Right atrium auricular region (tissue), 2 donors: Measurements from ENCODE around the gene OSTN. TPM values are rescaled to one million over a fixed set of nuclear protein-coding genes. Genes with fewer than 3 reads are reported as not detected.
"Not testable (repeated sequence)": the region's sequence is repeated elsewhere in the genome, so short reads cannot be mapped to it uniquely, and the experiment has no call there.

Source experiments
- DNase-seq: peaks from one replicate; pipeline ENCODE4 v3.0.0-alpha.2; 2019; ENCODE audit warnings: low spot score
- H3K27ac ChIP-seq, 2 donors: fragments of 200-600 bp; sonication (generic); 1 replicate in 1 of 2; 2 replicates in 1 of 2; pipeline ENCODE4 v1.5.1; 2016 to 2019
- H3K27me3 ChIP-seq, 2 donors: fragments of 200-600 bp; sonication (generic); one replicate each; pipeline versions ENCODE4 v1.5.1 to v1.6.0; 2017 to 2019
- H3K36me3 ChIP-seq: fragments of 200-600 bp; sonication (generic); one replicate; pipeline ENCODE4 v1.5.1; 2016
- H3K4me1 ChIP-seq, 2 donors: fragments of 200-600 bp; sonication (generic); one replicate each; pipeline versions ENCODE4 v1.5.1 to v1.6.0; 2017 to 2019
- H3K4me3 ChIP-seq, 2 donors: fragments of 200-600 bp; sonication (generic); 1 replicate in 1 of 2; 2 replicates in 1 of 2; pipeline ENCODE4 v1.5.1; 2017 to 2019; ENCODE audit warnings: mild to moderate bottlenecking in 1 of 2, moderate library complexity in 1 of 2
- H3K9me3 ChIP-seq, 2 donors: fragments of 200-600 bp; sonication (generic); one replicate each; pipeline ENCODE4 v1.5.1; 2019
- total RNA-seq, 2 donors: library from RNA; depleted of rRNA; stranded (reverse); fragments of >200 nt; gene quantifications; one replicate each; pipeline ENCODE4 v1.1.0, GENCODE V29; 2016
- TF ChIP-seq, protein P1 (sequence below), 2 donors: fragments of 200-600 bp; sonication (generic); IDR thresholded peaks; one replicate each; pipeline ENCODE4 v1.5.1; 2019; ENCODE audit warnings: antibody characterized with exemption in 2 of 2

Gene OSTN
- total RNA-seq, 2 donors from 2014 or later, result 0.22 TPM; not detected in 1

DNA sequence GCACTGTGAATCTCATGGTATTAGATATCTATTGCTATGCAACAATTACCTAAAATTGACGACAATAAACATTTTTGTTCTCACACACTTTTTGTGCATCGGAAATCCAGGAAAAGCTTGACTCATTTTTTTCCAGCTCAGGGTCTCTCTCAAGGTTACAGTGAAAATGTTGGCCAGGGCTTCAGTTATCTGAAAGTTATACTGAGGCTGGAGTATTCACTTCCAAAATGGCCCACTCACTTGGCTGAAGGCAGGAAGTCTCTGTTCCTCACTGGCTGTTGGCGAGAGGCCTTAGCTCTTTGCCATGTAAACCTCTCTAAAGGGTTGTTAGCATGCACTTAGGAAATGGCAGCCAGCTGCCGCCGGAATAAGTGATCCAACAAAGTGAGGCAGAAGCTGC lies 41.4 kb downstream of the OSTN start:
- Histone ChIP-seq H3K4me3 (no peak overlapping the region), H3K27me3 (no peaks in the 10 kb centered on the region), H3K4me1 (no peaks in the 10 kb centered on the region), H3K9me3 (no peaks in the 10 kb centered on the region), H3K27ac (no peak overlapping the region), H3K36me3 (no peaks in the 10 kb centered on the region)
- no peak for DNase-seq
- TF ChIP-seq, protein P1, sequence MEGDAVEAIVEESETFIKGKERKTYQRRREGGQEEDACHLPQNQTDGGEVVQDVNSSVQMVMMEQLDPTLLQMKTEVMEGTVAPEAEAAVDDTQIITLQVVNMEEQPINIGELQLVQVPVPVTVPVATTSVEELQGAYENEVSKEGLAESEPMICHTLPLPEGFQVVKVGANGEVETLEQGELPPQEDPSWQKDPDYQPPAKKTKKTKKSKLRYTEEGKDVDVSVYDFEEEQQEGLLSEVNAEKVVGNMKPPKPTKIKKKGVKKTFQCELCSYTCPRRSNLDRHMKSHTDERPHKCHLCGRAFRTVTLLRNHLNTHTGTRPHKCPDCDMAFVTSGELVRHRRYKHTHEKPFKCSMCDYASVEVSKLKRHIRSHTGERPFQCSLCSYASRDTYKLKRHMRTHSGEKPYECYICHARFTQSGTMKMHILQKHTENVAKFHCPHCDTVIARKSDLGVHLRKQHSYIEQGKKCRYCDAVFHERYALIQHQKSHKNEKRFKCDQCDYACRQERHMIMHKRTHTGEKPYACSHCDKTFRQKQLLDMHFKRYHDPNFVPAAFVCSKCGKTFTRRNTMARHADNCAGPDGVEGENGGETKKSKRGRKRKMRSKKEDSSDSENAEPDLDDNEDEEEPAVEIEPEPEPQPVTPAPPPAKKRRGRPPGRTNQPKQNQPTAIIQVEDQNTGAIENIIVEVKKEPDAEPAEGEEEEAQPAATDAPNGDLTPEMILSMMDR (IDR thresholded peaks at IDR 0.05), result no peak

GRCh38 chr3:191244242-191244867 lies 45.3 kb downstream of the OSTN start:
- Histone ChIP-seq H3K4me3 (no peak overlapping the region), H3K4me1 (no peaks in the 10 kb centered on the region), H3K27me3 (no peaks in the 10 kb centered on the region), H3K27ac (no peak overlapping the region), H3K9me3 (no peaks in the 10 kb centered on the region), H3K36me3 (no peaks in the 10 kb centered on the region)
- TF ChIP-seq, protein P1 (IDR thresholded peaks at IDR 0.05), result peak; percentile 31 to 63
- no peak for DNase-seq

GRCh38 chr3:191246034-191246433 lies 47.0 kb downstream of the OSTN start:
- not testable (repeated sequence) for H3K27ac ChIP-seq, H3K9me3 ChIP-seq, H3K36me3 ChIP-seq, H3K27me3 ChIP-seq, H3K4me3 ChIP-seq, H3K4me1 ChIP-seq, DNase-seq

GRCh38 chr3:191246630-191247029 lies 47.6 kb downstream of the OSTN start:
- no peaks in the 10 kb centered on the region for H3K4me1 ChIP-seq
- H3K27me3 ChIP-seq, result no peaks in the 10 kb centered on the region
- no peak for DNase-seq
- no peaks in the 10 kb centered on the region for H3K36me3 ChIP-seq
- no peaks in the 10 kb centered on the region for H3K9me3 ChIP-seq
- TF ChIP-seq, protein P1 (IDR thresholded peaks at IDR 0.05), result no peak
- H3K4me3 ChIP-seq, result no peak overlapping the region
- H3K27ac ChIP-seq, result no peak overlapping the region

- H3K27ac ChIP-seq, result no peak overlapping the region
- no peaks in the 10 kb centered on the region for H3K36me3 ChIP-seq
- TF ChIP-seq, protein P1 (IDR thresholded peaks at IDR 0.05), result no peak
- H3K4me3 ChIP-seq, result no peak overlapping the region
- H3K27me3 ChIP-seq, result no peaks in the 10 kb centered on the region
- no peaks in the 10 kb centered on the region for H3K9me3 ChIP-seq
- no peak for DNase-seq
- H3K4me1 ChIP-seq, result no peaks in the 10 kb centered on the region
Measured at GRCh38 chr3:191253089-191253799, 54.2 kb downstream of the OSTN start.

- DNase-seq, result no peak
- no peak overlapping the region for H3K4me3 ChIP-seq
- TF ChIP-seq, protein P1 (IDR thresholded peaks at IDR 0.05), result no peak
Measured at GRCh38 chr3:191254098-191254873, 55.2 kb downstream of the OSTN start.

More at GRCh38 chr3:191254098-191254873, 55.2 kb downstream of the OSTN start:
- Histone ChIP-seq H3K4me1 (no peaks in the 10 kb centered on the region), H3K36me3 (no peaks in the 10 kb centered on the region), H3K27me3 (no peaks in the 10 kb centered on the region), H3K27ac (no peak overlapping the region), H3K9me3 (no peaks in the 10 kb centered on the region)
